Fibroblast of lung (primary cell): ENCODE results near the gene RNF215.

ENCODE experiments used
- EZH2 ChIP-seq: IDR thresholded peaks from 2 replicates; pipeline ENCODE4 v1.5.1; 2012; ENCODE audit warnings: low read length, control low read depth, mild to moderate bottlenecking; ENCODE audit errors: missing control alignments
- TF ChIP-seq, protein P1 (sequence below), 2 donors: IDR thresholded peaks in 1 of 2; conservative IDR thresholded peaks in 1 of 2; 1 replicate in 1 of 2; 2 replicates in 1 of 2; pipeline ENCODE4 v1.5.1; 2011 to 2012; ENCODE audit warnings: low read length in 2 of 2, control low read depth in 1 of 2, inconsistent platforms in 1 of 2, low read depth in 1 of 2, mild to moderate bottlenecking in 1 of 2

DNA sequence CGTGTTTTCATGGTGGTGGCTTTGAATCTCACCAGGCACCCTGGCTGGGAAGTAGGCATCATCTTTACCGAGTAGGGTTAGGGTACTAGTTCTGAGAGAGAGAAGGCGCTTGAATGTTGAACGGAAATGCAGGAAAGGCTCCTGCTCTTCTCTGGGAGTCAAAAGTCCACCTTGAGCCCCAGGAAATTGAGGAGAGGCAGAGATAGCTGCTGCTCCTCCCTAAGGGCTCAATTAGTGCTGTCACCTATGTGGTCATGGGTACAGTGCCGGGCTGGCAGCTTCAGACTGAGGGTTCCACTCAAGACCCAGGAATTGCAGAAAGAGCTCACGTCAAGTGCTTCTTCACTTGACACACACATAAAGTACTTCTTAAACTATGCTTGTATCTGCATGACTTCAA lies 28.7 kb downstream of the RNF215 start:
- no peak for TF ChIP-seq EZH2
- TF ChIP-seq, protein P1, sequence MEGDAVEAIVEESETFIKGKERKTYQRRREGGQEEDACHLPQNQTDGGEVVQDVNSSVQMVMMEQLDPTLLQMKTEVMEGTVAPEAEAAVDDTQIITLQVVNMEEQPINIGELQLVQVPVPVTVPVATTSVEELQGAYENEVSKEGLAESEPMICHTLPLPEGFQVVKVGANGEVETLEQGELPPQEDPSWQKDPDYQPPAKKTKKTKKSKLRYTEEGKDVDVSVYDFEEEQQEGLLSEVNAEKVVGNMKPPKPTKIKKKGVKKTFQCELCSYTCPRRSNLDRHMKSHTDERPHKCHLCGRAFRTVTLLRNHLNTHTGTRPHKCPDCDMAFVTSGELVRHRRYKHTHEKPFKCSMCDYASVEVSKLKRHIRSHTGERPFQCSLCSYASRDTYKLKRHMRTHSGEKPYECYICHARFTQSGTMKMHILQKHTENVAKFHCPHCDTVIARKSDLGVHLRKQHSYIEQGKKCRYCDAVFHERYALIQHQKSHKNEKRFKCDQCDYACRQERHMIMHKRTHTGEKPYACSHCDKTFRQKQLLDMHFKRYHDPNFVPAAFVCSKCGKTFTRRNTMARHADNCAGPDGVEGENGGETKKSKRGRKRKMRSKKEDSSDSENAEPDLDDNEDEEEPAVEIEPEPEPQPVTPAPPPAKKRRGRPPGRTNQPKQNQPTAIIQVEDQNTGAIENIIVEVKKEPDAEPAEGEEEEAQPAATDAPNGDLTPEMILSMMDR (conservative IDR thresholded peaks at IDR 0.05 in 1 of 2, IDR thresholded peaks at IDR 0.05 in 1 of 2; ENCODE audit: low read depth in 1 of 2, low read length in 2 of 2), result no peak
